OCI-LY3 (cell line): ENCODE data around the gene GRIP1.

ENCODE experiments used
- H2AFZ ChIP-seq: fragments of 200-600, 300-600 bp; shearing (Covaris generic); 2 replicates; pipeline ENCODE4 v1.6.0; 2014; ENCODE audit warnings: antibody characterized with exemption, low read depth, low read length
- H3K27ac ChIP-seq: fragments of 200-600, 300-600 bp; sonication (generic); 2 replicates; pipeline ENCODE4 v1.5.1; 2014; ENCODE audit warnings: mild to moderate bottlenecking, low read length, moderate library complexity, mixed read lengths
- H3K27me3 ChIP-seq: fragments of 200-600, 300-600 bp; sonication (generic); 2 replicates; pipeline ENCODE4 v1.6.1; 2014; ENCODE audit warnings: low read depth, low read length, mixed read lengths
- H3K36me3 ChIP-seq: fragments of 200-600, 300-600 bp; sonication (generic); replicated peaks from 2 replicates; pipeline ENCODE3; 2014; ENCODE audit warnings: low read depth, low read length, mixed read lengths
- H3K4me1 ChIP-seq: fragments of 300-600, 200-600 bp; sonication (generic); 2 replicates; pipeline ENCODE4 v1.6.1; 2014; ENCODE audit warnings: low read length, mixed read lengths
- H3K4me2 ChIP-seq: fragments of 200-600, 300-600 bp; sonication (generic); 2 replicates; pipeline ENCODE4 v1.6.1; 2014; ENCODE audit warnings: low read length, mixed read lengths
- H3K4me3 ChIP-seq: fragments of 300-600, 200-600 bp; sonication (generic); 2 replicates; pipeline ENCODE4 v1.5.1; 2014; ENCODE audit warnings: antibody characterized with exemption, mild to moderate bottlenecking, low read length, moderate library complexity
- H3K79me2 ChIP-seq: fragments of 300-600, 200-600 bp; shearing (Covaris generic); 2 replicates; pipeline ENCODE4 v1.6.1; 2014; ENCODE audit warnings: mild to moderate bottlenecking, low read length, mixed read lengths
- H3K9ac ChIP-seq: fragments of 300-600, 200-600 bp; shearing (Covaris generic); 2 replicates; pipeline ENCODE4 v1.6.0; 2014; ENCODE audit warnings: mild to moderate bottlenecking, low read length, moderate library complexity
- H3K9me3 ChIP-seq: fragments of 200-600, 300-600 bp; shearing (Covaris generic); 2 replicates; pipeline ENCODE4 v1.6.1; 2014; ENCODE audit warnings: low read length, mixed read lengths; ENCODE audit not compliant: insufficient read depth
- H4K20me1 ChIP-seq: fragments of 200-600, 300-600 bp; sonication (generic); 2 replicates; pipeline ENCODE4 v1.6.1; 2016; ENCODE audit warnings: low read length, mixed read lengths; ENCODE audit not compliant: insufficient read depth
- EZH2phosphoT487 ChIP-seq: fragments of 200-600 bp; shearing (Covaris generic); IDR thresholded peaks from 2 replicates; pipeline ENCODE4 v1.6.1; 2018; ENCODE audit warnings: antibody characterized with exemption, mixed run types, low read depth
- TF ChIP-seq, protein P1 (sequence below): fragments of 200-600, 300-600 bp; sonication (generic); IDR thresholded peaks from 2 replicates; pipeline ENCODE4 v1.5.1; 2014; ENCODE audit warnings: antibody characterized with exemption, low read length, low read depth

The GRIP1 gene

GRCh38 chr12:66714709-66715108 is 35.8 kb upstream of the GRIP1 start:
- H3K4me3 ChIP-seq: no peak overlapping the region
- H3K4me2 ChIP-seq: no peak overlapping the region
- no peak overlapping the region for H2AFZ ChIP-seq
- TF ChIP-seq EZH2phosphoT487: no peak
- TF ChIP-seq, protein P1, sequence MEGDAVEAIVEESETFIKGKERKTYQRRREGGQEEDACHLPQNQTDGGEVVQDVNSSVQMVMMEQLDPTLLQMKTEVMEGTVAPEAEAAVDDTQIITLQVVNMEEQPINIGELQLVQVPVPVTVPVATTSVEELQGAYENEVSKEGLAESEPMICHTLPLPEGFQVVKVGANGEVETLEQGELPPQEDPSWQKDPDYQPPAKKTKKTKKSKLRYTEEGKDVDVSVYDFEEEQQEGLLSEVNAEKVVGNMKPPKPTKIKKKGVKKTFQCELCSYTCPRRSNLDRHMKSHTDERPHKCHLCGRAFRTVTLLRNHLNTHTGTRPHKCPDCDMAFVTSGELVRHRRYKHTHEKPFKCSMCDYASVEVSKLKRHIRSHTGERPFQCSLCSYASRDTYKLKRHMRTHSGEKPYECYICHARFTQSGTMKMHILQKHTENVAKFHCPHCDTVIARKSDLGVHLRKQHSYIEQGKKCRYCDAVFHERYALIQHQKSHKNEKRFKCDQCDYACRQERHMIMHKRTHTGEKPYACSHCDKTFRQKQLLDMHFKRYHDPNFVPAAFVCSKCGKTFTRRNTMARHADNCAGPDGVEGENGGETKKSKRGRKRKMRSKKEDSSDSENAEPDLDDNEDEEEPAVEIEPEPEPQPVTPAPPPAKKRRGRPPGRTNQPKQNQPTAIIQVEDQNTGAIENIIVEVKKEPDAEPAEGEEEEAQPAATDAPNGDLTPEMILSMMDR: no peak
- no peaks in the 10 kb centered on the region for H3K4me1 ChIP-seq
- peaks cover 9% of the 10 kb centered on the region for H3K27me3 ChIP-seq
- no peaks in the 10 kb centered on the region for H4K20me1 ChIP-seq
- no peaks in the 10 kb centered on the region for H3K9me3 ChIP-seq
- no peaks in the 10 kb centered on the region for H3K79me2 ChIP-seq
- H3K9ac ChIP-seq: no peak overlapping the region
- H3K36me3 ChIP-seq: no peaks in the 10 kb centered on the region
- no peak overlapping the region for H3K27ac ChIP-seq

GRCh38 chr12:66713984-66714383 is 35.1 kb upstream of the GRIP1 start:
- no peak for TF ChIP-seq EZH2phosphoT487
- TF ChIP-seq, protein P1: no peak
- Histone ChIP-seq H4K20me1 (no peaks in the 10 kb centered on the region), H2AFZ (no peak overlapping the region), H3K4me2 (no peak overlapping the region), H3K27ac (no peak overlapping the region), H3K9me3 (no peaks in the 10 kb centered on the region), H3K4me1 (no peaks in the 10 kb centered on the region), H3K9ac (no peak overlapping the region), H3K27me3 (peaks cover 14% of the 10 kb centered on the region), H3K79me2 (no peaks in the 10 kb centered on the region), H3K36me3 (no peaks in the 10 kb centered on the region), H3K4me3 (no peak overlapping the region)

DNA sequence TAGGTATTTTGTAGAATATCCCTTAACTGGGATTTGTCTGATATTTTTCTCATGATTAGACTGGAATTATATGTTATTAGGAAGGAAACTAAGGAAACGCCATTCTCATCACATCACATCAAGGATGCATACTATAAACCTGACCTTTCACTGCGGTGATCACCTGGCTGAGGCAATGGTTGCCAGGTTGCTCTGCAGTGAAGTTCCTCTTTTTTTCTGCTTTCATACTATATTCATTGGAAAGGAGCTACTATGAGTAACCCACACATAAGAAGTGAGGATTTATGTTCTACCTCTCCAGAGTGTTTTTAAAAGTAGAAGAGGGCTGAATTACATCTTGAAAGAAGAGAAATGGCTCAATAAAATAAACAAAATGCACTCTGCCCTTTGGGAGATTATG is 31.0 kb upstream of the GRIP1 start:
- Histone ChIP-seq H3K9me3 (no peaks in the 10 kb centered on the region), H3K27ac (no peak overlapping the region), H2AFZ (no peak overlapping the region), H4K20me1 (no peaks in the 10 kb centered on the region), H3K27me3 (peaks cover 17% of the 10 kb centered on the region), H3K4me3 (no peak overlapping the region), H3K4me2 (no peak overlapping the region), H3K9ac (no peak overlapping the region), H3K36me3 (no peaks in the 10 kb centered on the region), H3K4me1 (no peaks in the 10 kb centered on the region), H3K79me2 (no peaks in the 10 kb centered on the region)
- TF ChIP-seq, protein P1: no peak
- TF ChIP-seq EZH2phosphoT487: no peak

DNA sequence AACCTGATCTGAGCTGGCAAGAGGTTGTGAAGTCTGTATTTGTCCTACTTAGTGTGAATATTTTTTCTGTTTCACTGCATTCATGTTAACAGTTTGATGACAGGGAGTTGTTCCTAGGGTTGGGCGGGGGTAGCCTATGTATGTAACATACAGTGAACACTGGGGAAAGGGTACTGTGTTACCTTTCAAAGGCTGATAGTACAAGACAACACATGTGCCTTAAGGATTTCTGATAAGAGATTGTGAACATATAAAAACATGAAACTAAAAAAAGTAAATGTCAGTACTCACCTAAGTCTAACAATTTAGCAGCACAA is 30.5 kb upstream of the GRIP1 start:
- Histone ChIP-seq H3K4me3 (no peak overlapping the region), H3K27me3 (peaks cover 21% of the 10 kb centered on the region), H3K9ac (no peak overlapping the region), H3K4me2 (no peak overlapping the region), H3K4me1 (no peaks in the 10 kb centered on the region), H4K20me1 (no peaks in the 10 kb centered on the region), H3K27ac (no peak overlapping the region), H3K79me2 (no peaks in the 10 kb centered on the region), H2AFZ (no peak overlapping the region), H3K9me3 (no peaks in the 10 kb centered on the region), H3K36me3 (no peaks in the 10 kb centered on the region)
- TF ChIP-seq, protein P1: no peak
- TF ChIP-seq EZH2phosphoT487: no peak
